GM23338 (cell line): ENCODE results near the gene SNTG2. TPM values are rescaled to one million over a fixed set of nuclear protein-coding genes. Genes with fewer than 3 reads are reported as not detected.

Experiments used
- ATAC-seq: fragments of 200-7000 bp; cut with Tn5 transposase; 3 replicates; pipeline ENCODE4 v1.9.1; 2020
- DNase-seq: peaks from one replicate; pipeline ENCODE4 v3.0.0-alpha.2; 2015; ENCODE audit warnings: low spot score
- H2AFZ ChIP-seq: fragments of 200-600 bp; sonication (generic); 2 replicates; pipeline ENCODE4 v1.8.0; 2016; ENCODE audit warnings: antibody characterized with exemption, mild to moderate bottlenecking, moderate library complexity
- H3F3A ChIP-seq: fragments of 200-600 bp; sonication (generic); replicated peaks from 2 replicates; pipeline ENCODE4 v1.8.0; 2017; ENCODE audit warnings: antibody characterized with exemption, mixed run types, low read depth
- H3K27ac ChIP-seq: fragments of 200-600 bp; sonication (generic); 2 replicates; pipeline ENCODE4 v1.6.1; 2016; ENCODE audit warnings: low read depth
- H3K27me3 ChIP-seq: fragments of 200-600 bp; sonication (generic); 2 replicates; pipeline ENCODE4 v1.8.0; 2016; ENCODE audit warnings: mild to moderate bottlenecking, mixed run types, moderate library complexity; ENCODE audit not compliant: insufficient read depth
- H3K36me3 ChIP-seq: fragments of 200-600 bp; sonication (generic); 2 replicates; pipeline ENCODE4 v1.8.0; 2016; ENCODE audit warnings: mild to moderate bottlenecking; ENCODE audit not compliant: insufficient read depth
- H3K4me1 ChIP-seq: fragments of 200-600 bp; sonication (generic); 2 replicates; pipeline ENCODE4 v1.8.0; 2016; ENCODE audit warnings: mild to moderate bottlenecking, moderate library complexity; ENCODE audit not compliant: insufficient read depth
- H3K4me2 ChIP-seq: fragments of 200-600 bp; sonication (generic); 2 replicates; pipeline ENCODE4 v1.7.1; 2017; ENCODE audit warnings: mixed run types
- H3K4me3 ChIP-seq: fragments of 200-600 bp; sonication (generic); 2 replicates; pipeline ENCODE4 v1.6.1; 2016; ENCODE audit warnings: mixed run types
- H3K79me2 ChIP-seq: fragments of 200-600 bp; sonication (generic); replicated peaks from 2 replicates; pipeline ENCODE4 v1.8.0; 2017; ENCODE audit warnings: mild to moderate bottlenecking; ENCODE audit not compliant: insufficient read depth
- H3K9me2 ChIP-seq: fragments of 200-600 bp; sonication (generic); 2 replicates; pipeline ENCODE4 v1.8.0; 2017; ENCODE audit not compliant: insufficient read depth
- H4K20me1 ChIP-seq: fragments of 200-600 bp; sonication (generic); replicated peaks from 2 replicates; pipeline ENCODE4 v1.8.0; 2017; ENCODE audit warnings: mild to moderate bottlenecking; ENCODE audit not compliant: insufficient read depth
- H3K27ac Mint-ChIP-seq: 2 replicates; pipeline ENCODE4 v1.8.0; 2020; ENCODE audit warnings: inconsistent platforms, mild to moderate bottlenecking, moderate library complexity, mixed read lengths
- H3K27me3 Mint-ChIP-seq: 3 replicates; pipeline ENCODE4 v1.8.0; 2022; ENCODE audit warnings: low read depth, mild to moderate bottlenecking, moderate library complexity, mixed read lengths, inconsistent platforms; ENCODE audit not compliant: insufficient read depth, poor library complexity
- H3K36me3 Mint-ChIP-seq: 3 replicates; pipeline ENCODE4 v1.8.0; 2021; ENCODE audit warnings: low read depth, mild to moderate bottlenecking, inconsistent platforms, moderate library complexity, mixed read lengths
- H3K4me1 Mint-ChIP-seq: 3 replicates; pipeline ENCODE4 v1.8.0; 2020; ENCODE audit warnings: mild to moderate bottlenecking, inconsistent platforms, mixed read lengths
- H3K4me3 Mint-ChIP-seq: 3 replicates; pipeline ENCODE4 v1.8.0; 2021; ENCODE audit warnings: moderate library complexity, mild to moderate bottlenecking, inconsistent platforms, mixed read lengths
- H3K9me3 Mint-ChIP-seq: 3 replicates; pipeline ENCODE4 v1.8.0; 2020; ENCODE audit warnings: moderate library complexity, mild to moderate bottlenecking, inconsistent platforms, mixed read lengths
- EZH2 ChIP-seq: fragments of 200-600 bp; sonication (generic); IDR thresholded peaks from one replicate; pipeline ENCODE4 v1.8.0; 2017; ENCODE audit warnings: antibody characterized with exemption, mild to moderate bottlenecking, low read depth; ENCODE audit not compliant: unreplicated experiment
- EZH2phosphoT487 ChIP-seq: fragments of 200-600 bp; sonication (generic); IDR thresholded peaks from one replicate; pipeline ENCODE4 v1.8.1; 2018; ENCODE audit warnings: antibody characterized with exemption; ENCODE audit not compliant: unreplicated experiment
- JUNB ChIP-seq: IDR thresholded peaks from one replicate; pipeline ENCODE4 v1.6.1; 2016; ENCODE audit warnings: antibody characterized with exemption; ENCODE audit not compliant: unreplicated experiment
- NANOG ChIP-seq: IDR thresholded peaks from 2 replicates; pipeline ENCODE4 v1.6.1; 2016; ENCODE audit warnings: antibody characterized with exemption, borderline replicate concordance
- POLR2AphosphoS5 ChIP-seq: IDR thresholded peaks from 2 replicates; pipeline ENCODE4 v1.6.1; 2016; ENCODE audit warnings: antibody characterized with exemption, low read depth
- STAT1 ChIP-seq: IDR thresholded peaks from one replicate; pipeline ENCODE4 v1.6.1; 2016; ENCODE audit warnings: antibody characterized with exemption; ENCODE audit not compliant: unreplicated experiment
- ZNF114 ChIP-seq: fragments of 250-450 bp; sonication (Bioruptor Pico); IDR thresholded peaks from 2 replicates; pipeline ENCODE4 v1.5.0; 2020; ENCODE audit warnings: mild to moderate bottlenecking, moderate library complexity
- polyA plus RNA-seq: library from polyadenylated mRNA; unstranded; fragments of >200 nt; fragmentation: Nextera tagmentation; extraction: Ambion mirVana; gene quantifications from 2 replicates; pipeline ENCODE4 v1.2.1, GENCODE V29; 2016
- total RNA-seq: library from RNA; depleted of rRNA; stranded (reverse); fragments of >200 nt; shearing (Covaris generic); gene quantifications from 2 replicates; pipeline ENCODE4 v1.2.3, GENCODE V29; 2014
- TF ChIP-seq, protein P1 (sequence below): IDR thresholded peaks from 2 replicates; pipeline ENCODE4 v1.6.1; 2016; ENCODE audit warnings: antibody characterized with exemption
- TF ChIP-seq, protein P2 (sequence below), 2 experiments: fragments of 200-600 bp in 1 of 2; sonication (generic) in 1 of 2; conservative IDR thresholded peaks; 2 replicates each; pipeline versions ENCODE4 v1.5.1 to v1.6.1; 2016 to 2017; ENCODE audit warnings: antibody characterized with exemption in 2 of 2, low read depth in 2 of 2, mild to moderate bottlenecking in 2 of 2, moderate library complexity in 1 of 2
- TF ChIP-seq, protein P3 (sequence below): fragments of 250-450 bp; sonication (Bioruptor Pico); IDR thresholded peaks from 2 replicates; pipeline ENCODE4 v1.5.0; 2020; ENCODE audit warnings: mild to moderate bottlenecking, moderate library complexity

SNTG2 gene
- total and polyA plus RNA-seq, 2 experiments from 2014 or later, result 27.5 to 60.4 TPM

DNA sequence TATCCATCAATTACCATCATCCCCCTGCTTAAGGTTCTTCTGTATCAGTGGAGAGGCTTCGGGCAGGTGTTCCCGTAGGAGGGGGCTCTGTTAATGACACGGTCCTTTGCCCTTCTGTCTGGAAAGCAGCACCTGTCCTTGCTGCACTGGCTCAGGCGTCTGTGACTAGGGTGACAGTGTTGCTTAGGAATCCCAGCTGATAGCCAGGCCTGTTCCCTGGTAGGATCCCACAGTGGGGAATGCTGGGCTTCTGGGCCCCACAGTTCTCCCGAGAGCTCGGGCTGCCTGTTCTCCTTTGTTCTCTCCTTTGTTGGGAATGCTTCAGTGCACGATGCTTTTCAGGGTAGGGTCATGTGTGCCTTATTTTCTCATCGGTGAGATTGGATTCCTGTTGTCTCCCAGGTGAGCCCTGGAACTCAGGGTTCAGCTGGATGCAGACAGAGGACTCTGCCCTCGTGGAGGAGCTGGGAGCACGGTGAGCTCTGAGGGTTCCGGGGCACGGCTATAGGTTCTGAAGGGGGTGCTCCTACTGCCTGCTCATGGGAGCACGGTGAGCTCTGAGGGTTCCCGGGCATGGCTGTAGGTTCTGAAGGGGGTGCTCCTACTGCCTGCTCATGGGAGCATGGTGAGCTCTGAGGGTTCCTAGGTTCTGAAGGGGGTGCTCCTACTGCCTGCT lies 9.6 kb downstream of the SNTG2 start:
- TF ChIP-seq STAT1, result no peak
- TF ChIP-seq ZNF114 (CRISPR knock-in tag), result no peak
- no peak for TF ChIP-seq NANOG
- no peak for TF ChIP-seq EZH2phosphoT487
- TF ChIP-seq JUNB, result no peak
- TF ChIP-seq, protein P1, sequence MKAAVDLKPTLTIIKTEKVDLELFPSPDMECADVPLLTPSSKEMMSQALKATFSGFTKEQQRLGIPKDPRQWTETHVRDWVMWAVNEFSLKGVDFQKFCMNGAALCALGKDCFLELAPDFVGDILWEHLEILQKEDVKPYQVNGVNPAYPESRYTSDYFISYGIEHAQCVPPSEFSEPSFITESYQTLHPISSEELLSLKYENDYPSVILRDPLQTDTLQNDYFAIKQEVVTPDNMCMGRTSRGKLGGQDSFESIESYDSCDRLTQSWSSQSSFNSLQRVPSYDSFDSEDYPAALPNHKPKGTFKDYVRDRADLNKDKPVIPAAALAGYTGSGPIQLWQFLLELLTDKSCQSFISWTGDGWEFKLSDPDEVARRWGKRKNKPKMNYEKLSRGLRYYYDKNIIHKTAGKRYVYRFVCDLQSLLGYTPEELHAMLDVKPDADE, result no peak
- TF ChIP-seq EZH2, result no peak
- TF ChIP-seq, protein P2, sequence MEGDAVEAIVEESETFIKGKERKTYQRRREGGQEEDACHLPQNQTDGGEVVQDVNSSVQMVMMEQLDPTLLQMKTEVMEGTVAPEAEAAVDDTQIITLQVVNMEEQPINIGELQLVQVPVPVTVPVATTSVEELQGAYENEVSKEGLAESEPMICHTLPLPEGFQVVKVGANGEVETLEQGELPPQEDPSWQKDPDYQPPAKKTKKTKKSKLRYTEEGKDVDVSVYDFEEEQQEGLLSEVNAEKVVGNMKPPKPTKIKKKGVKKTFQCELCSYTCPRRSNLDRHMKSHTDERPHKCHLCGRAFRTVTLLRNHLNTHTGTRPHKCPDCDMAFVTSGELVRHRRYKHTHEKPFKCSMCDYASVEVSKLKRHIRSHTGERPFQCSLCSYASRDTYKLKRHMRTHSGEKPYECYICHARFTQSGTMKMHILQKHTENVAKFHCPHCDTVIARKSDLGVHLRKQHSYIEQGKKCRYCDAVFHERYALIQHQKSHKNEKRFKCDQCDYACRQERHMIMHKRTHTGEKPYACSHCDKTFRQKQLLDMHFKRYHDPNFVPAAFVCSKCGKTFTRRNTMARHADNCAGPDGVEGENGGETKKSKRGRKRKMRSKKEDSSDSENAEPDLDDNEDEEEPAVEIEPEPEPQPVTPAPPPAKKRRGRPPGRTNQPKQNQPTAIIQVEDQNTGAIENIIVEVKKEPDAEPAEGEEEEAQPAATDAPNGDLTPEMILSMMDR (conservative IDR thresholded peaks at IDR 0.05; ENCODE audit: low read depth in 2 of 2), result no peak
- no peak for TF ChIP-seq POLR2AphosphoS5
- TF ChIP-seq, protein P3, sequence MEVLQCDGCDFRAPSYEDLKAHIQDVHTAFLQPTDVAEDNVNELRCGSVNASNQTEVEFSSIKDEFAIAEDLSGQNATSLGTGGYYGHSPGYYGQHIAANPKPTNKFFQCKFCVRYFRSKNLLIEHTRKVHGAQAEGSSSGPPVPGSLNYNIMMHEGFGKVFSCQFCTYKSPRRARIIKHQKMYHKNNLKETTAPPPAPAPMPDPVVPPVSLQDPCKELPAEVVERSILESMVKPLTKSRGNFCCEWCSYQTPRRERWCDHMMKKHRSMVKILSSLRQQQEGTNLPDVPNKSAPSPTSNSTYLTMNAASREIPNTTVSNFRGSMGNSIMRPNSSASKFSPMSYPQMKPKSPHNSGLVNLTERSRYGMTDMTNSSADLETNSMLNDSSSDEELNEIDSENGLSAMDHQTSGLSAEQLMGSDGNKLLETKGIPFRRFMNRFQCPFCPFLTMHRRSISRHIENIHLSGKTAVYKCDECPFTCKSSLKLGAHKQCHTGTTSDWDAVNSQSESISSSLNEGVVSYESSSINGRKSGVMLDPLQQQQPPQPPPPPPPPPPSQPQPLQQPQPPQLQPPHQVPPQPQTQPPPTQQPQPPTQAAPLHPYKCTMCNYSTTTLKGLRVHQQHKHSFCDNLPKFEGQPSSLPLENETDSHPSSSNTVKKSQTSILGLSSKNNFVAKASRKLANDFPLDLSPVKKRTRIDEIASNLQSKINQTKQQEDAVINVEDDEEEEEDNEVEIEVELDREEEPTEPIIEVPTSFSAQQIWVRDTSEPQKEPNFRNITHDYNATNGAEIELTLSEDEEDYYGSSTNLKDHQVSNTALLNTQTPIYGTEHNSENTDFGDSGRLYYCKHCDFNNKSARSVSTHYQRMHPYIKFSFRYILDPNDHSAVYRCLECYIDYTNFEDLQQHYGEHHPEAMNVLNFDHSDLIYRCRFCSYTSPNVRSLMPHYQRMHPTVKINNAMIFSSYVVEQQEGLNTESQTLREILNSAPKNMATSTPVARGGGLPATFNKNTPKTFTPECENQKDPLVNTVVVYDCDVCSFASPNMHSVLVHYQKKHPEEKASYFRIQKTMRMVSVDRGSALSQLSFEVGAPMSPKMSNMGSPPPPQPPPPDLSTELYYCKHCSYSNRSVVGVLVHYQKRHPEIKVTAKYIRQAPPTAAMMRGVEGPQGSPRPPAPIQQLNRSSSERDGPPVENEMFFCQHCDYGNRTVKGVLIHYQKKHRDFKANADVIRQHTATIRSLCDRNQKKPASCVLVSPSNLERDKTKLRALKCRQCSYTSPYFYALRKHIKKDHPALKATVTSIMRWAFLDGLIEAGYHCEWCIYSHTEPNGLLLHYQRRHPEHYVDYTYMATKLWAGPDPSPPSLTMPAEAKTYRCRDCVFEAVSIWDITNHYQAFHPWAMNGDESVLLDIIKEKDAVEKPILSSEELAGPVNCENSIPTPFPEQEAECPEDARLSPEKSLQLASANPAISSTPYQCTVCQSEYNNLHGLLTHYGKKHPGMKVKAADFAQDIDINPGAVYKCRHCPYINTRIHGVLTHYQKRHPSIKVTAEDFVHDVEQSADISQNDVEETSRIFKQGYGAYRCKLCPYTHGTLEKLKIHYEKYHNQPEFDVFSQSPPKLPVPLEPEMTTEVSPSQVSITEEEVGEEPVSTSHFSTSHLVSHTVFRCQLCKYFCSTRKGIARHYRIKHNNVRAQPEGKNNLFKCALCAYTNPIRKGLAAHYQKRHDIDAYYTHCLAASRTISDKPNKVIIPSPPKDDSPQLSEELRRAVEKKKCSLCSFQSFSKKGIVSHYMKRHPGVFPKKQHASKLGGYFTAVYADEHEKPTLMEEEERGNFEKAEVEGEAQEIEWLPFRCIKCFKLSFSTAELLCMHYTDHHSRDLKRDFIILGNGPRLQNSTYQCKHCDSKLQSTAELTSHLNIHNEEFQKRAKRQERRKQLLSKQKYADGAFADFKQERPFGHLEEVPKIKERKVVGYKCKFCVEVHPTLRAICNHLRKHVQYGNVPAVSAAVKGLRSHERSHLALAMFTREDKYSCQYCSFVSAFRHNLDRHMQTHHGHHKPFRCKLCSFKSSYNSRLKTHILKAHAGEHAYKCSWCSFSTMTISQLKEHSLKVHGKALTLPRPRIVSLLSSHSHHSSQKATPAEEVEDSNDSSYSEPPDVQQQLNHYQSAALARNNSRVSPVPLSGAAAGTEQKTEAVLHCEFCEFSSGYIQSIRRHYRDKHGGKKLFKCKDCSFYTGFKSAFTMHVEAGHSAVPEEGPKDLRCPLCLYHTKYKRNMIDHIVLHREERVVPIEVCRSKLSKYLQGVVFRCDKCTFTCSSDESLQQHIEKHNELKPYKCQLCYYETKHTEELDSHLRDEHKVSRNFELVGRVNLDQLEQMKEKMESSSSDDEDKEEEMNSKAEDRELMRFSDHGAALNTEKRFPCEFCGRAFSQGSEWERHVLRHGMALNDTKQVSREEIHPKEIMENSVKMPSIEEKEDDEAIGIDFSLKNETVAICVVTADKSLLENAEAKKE (CRISPR knock-in tag), result no peak
- Histone ChIP-seq H3K9me2 (no peaks in the 10 kb centered on the region), H3K27me3 (no peaks in the 10 kb centered on the region), H3K4me1 (peaks cover 45% of the 10 kb centered on the region), H4K20me1 (peaks cover 65% of the 10 kb centered on the region), H3K36me3 (no peaks in the 10 kb centered on the region), H2AFZ (no peak overlapping the region), H3F3A (0 out of 2 replicates have a peak, but pooled peaks cover 6% of the 10 kb centered on the region), H3K27ac (no peak overlapping the region), H3K4me3 (no peak overlapping the region), H3K4me2 (no peak overlapping the region), H3K79me2 (peaks cover 92% of the 10 kb centered on the region)
- Mint-ChIP-seq H3K9me3 (no peaks in the 10 kb centered on the region), H3K27ac (peak overlapping the region; percentile 10; the same call in 1 of the 2 replicates), H3K36me3 (no peaks in the 10 kb centered on the region), H3K27me3 (peaks cover 8% of the 10 kb centered on the region), H3K4me1 (peaks cover 59% of the 10 kb centered on the region), H3K4me3 (no peak overlapping the region)
- peak; percentile 18 for ATAC-seq
- peak; percentile 43 for DNase-seq
